Osteocyte (in vitro differentiated cells): ENCODE data around the gene DNAH12. TPM values are rescaled to one million over a fixed set of nuclear protein-coding genes. Genes with fewer than 3 reads are reported as not detected.
A peak's percentile ranks its signal among the peaks of the same experiment; 100 is the strongest.

Experiments used
- DNase-seq: peaks from one replicate; pipeline ENCODE4 v3.0.0; 2021; ENCODE audit warnings: mixed read lengths; ENCODE audit not compliant: unreplicated experiment; ENCODE audit errors: extremely low spot score
- H3K27ac Mint-ChIP-seq: one replicate; pipeline ENCODE4 v1.8.0; 2021; ENCODE audit warnings: mild to moderate bottlenecking, mixed read lengths; ENCODE audit not compliant: unreplicated experiment
- H3K27me3 Mint-ChIP-seq: one replicate; pipeline ENCODE4 v1.8.0; 2021; ENCODE audit warnings: mixed read lengths; ENCODE audit not compliant: unreplicated experiment
- H3K36me3 Mint-ChIP-seq: one replicate; pipeline ENCODE4 v1.8.0; 2021; ENCODE audit warnings: mixed read lengths; ENCODE audit not compliant: unreplicated experiment
- H3K4me1 Mint-ChIP-seq: one replicate; pipeline ENCODE4 v1.8.0; 2021; ENCODE audit warnings: mixed read lengths; ENCODE audit not compliant: unreplicated experiment
- H3K4me3 Mint-ChIP-seq: one replicate; pipeline ENCODE4 v1.8.0; 2021; ENCODE audit warnings: mild to moderate bottlenecking, moderate library complexity, mixed read lengths; ENCODE audit not compliant: unreplicated experiment
- H3K9me3 Mint-ChIP-seq: one replicate; pipeline ENCODE4 v1.8.0; 2021; ENCODE audit warnings: mixed read lengths; ENCODE audit not compliant: unreplicated experiment
- total RNA-seq: library from RNA; stranded (reverse); gene quantifications from 2 replicates; pipeline ENCODE4 v1.2.1, GENCODE V29; 2021
- TF ChIP-seq, protein P1 (sequence below): fragments of 200-600 bp; sonication (generic); IDR thresholded peaks from 2 replicates; pipeline ENCODE4 v1.5.0; 2021; ENCODE audit warnings: antibody characterized with exemption, mild to moderate bottlenecking, moderate library complexity

The DNAH12 gene
- total RNA-seq, 1 donor from 2014 or later, result 0.08 TPM

- Mint-ChIP-seq H3K9me3 (no peaks in the 10 kb centered on the region), H3K27ac (no peak overlapping the region), H3K4me1 (peaks cover 31% of the 10 kb centered on the region), H3K27me3 (no peaks in the 10 kb centered on the region), H3K4me3 (no peak overlapping the region), H3K36me3 (peaks cover 25% of the 10 kb centered on the region)
- TF ChIP-seq, protein P1, sequence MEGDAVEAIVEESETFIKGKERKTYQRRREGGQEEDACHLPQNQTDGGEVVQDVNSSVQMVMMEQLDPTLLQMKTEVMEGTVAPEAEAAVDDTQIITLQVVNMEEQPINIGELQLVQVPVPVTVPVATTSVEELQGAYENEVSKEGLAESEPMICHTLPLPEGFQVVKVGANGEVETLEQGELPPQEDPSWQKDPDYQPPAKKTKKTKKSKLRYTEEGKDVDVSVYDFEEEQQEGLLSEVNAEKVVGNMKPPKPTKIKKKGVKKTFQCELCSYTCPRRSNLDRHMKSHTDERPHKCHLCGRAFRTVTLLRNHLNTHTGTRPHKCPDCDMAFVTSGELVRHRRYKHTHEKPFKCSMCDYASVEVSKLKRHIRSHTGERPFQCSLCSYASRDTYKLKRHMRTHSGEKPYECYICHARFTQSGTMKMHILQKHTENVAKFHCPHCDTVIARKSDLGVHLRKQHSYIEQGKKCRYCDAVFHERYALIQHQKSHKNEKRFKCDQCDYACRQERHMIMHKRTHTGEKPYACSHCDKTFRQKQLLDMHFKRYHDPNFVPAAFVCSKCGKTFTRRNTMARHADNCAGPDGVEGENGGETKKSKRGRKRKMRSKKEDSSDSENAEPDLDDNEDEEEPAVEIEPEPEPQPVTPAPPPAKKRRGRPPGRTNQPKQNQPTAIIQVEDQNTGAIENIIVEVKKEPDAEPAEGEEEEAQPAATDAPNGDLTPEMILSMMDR, result no peak
- DNase-seq, result no peak
Observed at GRCh38 chr3:57583544-57583943, 39.4 kb upstream of the DNAH12 start.

- H3K36me3 Mint-ChIP-seq, result peaks cover 30% of the 10 kb centered on the region
- H3K27ac Mint-ChIP-seq, result peak overlapping the region; percentile 50
- no peak overlapping the region for H3K4me3 Mint-ChIP-seq
- no peaks in the 10 kb centered on the region for H3K27me3 Mint-ChIP-seq
- H3K9me3 Mint-ChIP-seq, result no peaks in the 10 kb centered on the region
- no peak for DNase-seq
- peaks cover 26% of the 10 kb centered on the region for H3K4me1 Mint-ChIP-seq
- TF ChIP-seq, protein P1, result peak; percentile 29
Observed at GRCh38 chr3:57582474-57583168, 38.5 kb upstream of the DNAH12 start.

DNA sequence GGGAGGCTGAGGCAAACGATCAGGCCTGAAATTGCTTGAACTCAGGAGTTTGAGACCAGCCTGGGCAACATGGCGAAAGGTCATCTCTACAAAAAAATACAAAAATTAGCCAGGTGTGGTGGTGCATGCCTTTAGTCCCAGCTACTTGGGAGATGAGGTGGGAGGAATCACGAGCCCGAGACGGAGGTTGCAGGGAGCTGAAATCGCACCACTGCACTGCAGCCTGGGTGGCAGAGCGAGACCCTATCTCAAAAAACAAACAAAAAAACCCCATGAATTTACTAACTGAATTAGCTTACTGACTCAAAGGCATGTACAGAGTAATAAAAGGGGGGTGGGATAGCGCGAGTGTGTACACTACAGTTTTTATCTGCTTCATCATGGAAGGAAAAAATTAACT is 33.7 kb upstream of the DNAH12 start:
- Mint-ChIP-seq H3K27me3 (no peaks in the 10 kb centered on the region), H3K27ac (peak overlapping the region; percentile 10), H3K4me1 (peaks cover 7% of the 10 kb centered on the region), H3K36me3 (peaks cover 45% of the 10 kb centered on the region), H3K9me3 (no peaks in the 10 kb centered on the region), H3K4me3 (no peak overlapping the region)
- TF ChIP-seq, protein P1, result no peak
- DNase-seq, result no peak

GRCh38 chr3:57575966-57576626 is 32.0 kb upstream of the DNAH12 start:
- no peaks in the 10 kb centered on the region for H3K9me3 Mint-ChIP-seq
- TF ChIP-seq, protein P1, result no peak
- no peak overlapping the region for H3K27ac Mint-ChIP-seq
- no peaks in the 10 kb centered on the region for H3K27me3 Mint-ChIP-seq
- H3K4me1 Mint-ChIP-seq, result peaks cover 4% of the 10 kb centered on the region
- DNase-seq, result no peak
- H3K4me3 Mint-ChIP-seq, result no peak overlapping the region
- peaks cover 49% of the 10 kb centered on the region for H3K36me3 Mint-ChIP-seq

- Mint-ChIP-seq H3K27ac (no peak overlapping the region), H3K9me3 (no peaks in the 10 kb centered on the region), H3K4me1 (peaks cover 2% of the 10 kb centered on the region), H3K36me3 (peaks cover 41% of the 10 kb centered on the region), H3K4me3 (no peak overlapping the region), H3K27me3 (no peaks in the 10 kb centered on the region)
- TF ChIP-seq, protein P1, result no peak
- DNase-seq, result no peak
Observed at GRCh38 chr3:57572096-57572495, 28.0 kb upstream of the DNAH12 start.
